Common myeloid progenitor, CD34-positive (primary cell): Measurements from ENCODE around the gene STAT3.
"Not testable (repeated sequence)": the region's sequence is repeated elsewhere in the genome, so short reads cannot be mapped to it uniquely, and the experiment has no call there.

Source experiments
- CTCF ChIA-PET: fragments of 350-600 bp; sonication (Branson Sonifier 250); formaldehyde crosslinking; loops from one replicate; lab custom pipeline; 2021; ENCODE audit warnings: antibody characterized with exemption; lab: Charles Lee
- POLR2A ChIA-PET: fragments of 350-600 bp; sonication (Branson Sonifier 250); formaldehyde crosslinking; loops from one replicate; lab custom pipeline; 2021; ENCODE audit warnings: antibody characterized with exemption; lab: Charles Lee
- DNase-seq, 3 donors: peaks; one replicate each; pipeline versions ENCODE4 v3.0.0 to v3.0.0-alpha.2; 2013
- H3K27ac ChIP-seq, 2 experiments: 1 replicate in 1 of 2; 2 replicates in 1 of 2; pipeline ENCODE4 v1.7.0; 2013; ENCODE audit warnings: inconsistent platforms in 2 of 2, low read length in 2 of 2, mild to moderate bottlenecking in 2 of 2, low read depth in 1 of 2, moderate library complexity in 1 of 2; ENCODE audit not compliant: severe bottlenecking in 2 of 2, insufficient read depth in 1 of 2, poor library complexity in 1 of 2
- H3K27me3 ChIP-seq, 5 experiments: replicated peaks in 2 of 5; 1 replicate in 3 of 5; 2 replicates in 2 of 5; pipeline versions ENCODE4 v1.6.1 to v1.7.0; 2013; ENCODE audit warnings: low read length in 4 of 5, mild to moderate bottlenecking in 2 of 5, moderate library complexity in 2 of 5, inconsistent platforms in 1 of 5; ENCODE audit not compliant: insufficient read depth in 5 of 5, control insufficient read depth in 4 of 5
- H3K36me3 ChIP-seq, 4 experiments: 1 replicate in 2 of 4; 2 replicates in 2 of 4; pipeline versions ENCODE4 v1.6.1 to v1.7.0; 2013; ENCODE audit warnings: low read length in 3 of 4, control low read depth in 1 of 4, mild to moderate bottlenecking in 1 of 4; ENCODE audit not compliant: control insufficient read depth in 4 of 4, insufficient read depth in 4 of 4
- H3K4me1 ChIP-seq, 4 experiments: 1 replicate in 3 of 4; 2 replicates in 1 of 4; pipeline versions ENCODE4 v1.6.1 to v1.7.1; 2013; ENCODE audit warnings: low read length in 3 of 4, mild to moderate bottlenecking in 3 of 4, control low read depth in 1 of 4, inconsistent platforms in 1 of 4, moderate library complexity in 1 of 4; ENCODE audit not compliant: control insufficient read depth in 4 of 4, insufficient read depth in 4 of 4; ENCODE audit errors: control extremely low read depth in 1 of 4
- H3K4me3 ChIP-seq, 7 experiments: 1 replicate in 4 of 7; 2 replicates in 3 of 7; pipeline versions ENCODE4 v1.5.1 to v1.7.0; 2013; ENCODE audit warnings: mild to moderate bottlenecking in 7 of 7, low read length in 6 of 7, moderate library complexity in 6 of 7, inconsistent platforms in 2 of 7, low read depth in 2 of 7, control low read depth in 1 of 7; ENCODE audit not compliant: insufficient read depth in 4 of 7, control insufficient read depth in 1 of 7; ENCODE audit errors: extremely low read depth in 1 of 7
- H3K9me3 ChIP-seq, 5 experiments: 1 replicate in 4 of 5; 2 replicates in 1 of 5; pipeline versions ENCODE4 v1.6.1 to v1.7.1; 2013; ENCODE audit warnings: low read length in 4 of 5, mild to moderate bottlenecking in 2 of 5, inconsistent platforms in 1 of 5, low read depth in 1 of 5, moderate library complexity in 1 of 5; ENCODE audit not compliant: control insufficient read depth in 4 of 5, insufficient read depth in 2 of 5; ENCODE audit errors: control extremely low read depth in 1 of 5
- WGBS: methylation state at CpG from one replicate; pipeline ENCODE4 v1.1.5; 2013; ENCODE audit not compliant: insufficient coverage; 5-methylcytosine and 5-hydroxymethylcytosine counted together

The STAT3 gene

DNA sequence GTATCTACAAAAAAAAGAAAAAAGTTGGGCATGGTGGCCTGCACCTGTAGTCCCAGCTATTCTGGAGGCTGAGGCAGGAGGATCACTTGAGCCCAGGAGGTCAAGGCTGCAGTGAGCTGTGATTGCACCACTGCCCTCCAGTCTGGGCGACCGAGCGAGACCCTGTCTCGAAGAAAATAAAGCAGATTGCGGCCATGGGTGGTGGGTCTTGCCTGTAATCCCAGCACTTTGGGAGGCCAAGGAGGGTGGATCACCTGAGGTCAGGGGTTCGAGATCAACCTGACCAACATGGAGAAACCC is 83.3 kb downstream of the STAT3 start:
- not testable (repeated sequence) for H3K27ac ChIP-seq, H3K9me3 ChIP-seq, DNase-seq, H3K4me1 ChIP-seq, H3K27me3 ChIP-seq, H3K4me3 ChIP-seq
- ChIA-PET POLR2A (interaction anchor here (0.6 kb wide), 1 partner anchor 84 kb away, joined by 3 read pairs; no protein-coding TSS in a partner anchor), CTCF (interaction anchor here (1.1 kb wide), 1 partner anchor 16 kb away, joined by 4 read pairs; the partner anchor contains the start of gene STAT5A)
- H3K36me3 ChIP-seq, result peaks cover 12 to 93% (median 79%) of the 10 kb centered on the region in 4 experiments
- WGBS, result 96% methylated on average over 5 of the region's 6 CpGs

DNA sequence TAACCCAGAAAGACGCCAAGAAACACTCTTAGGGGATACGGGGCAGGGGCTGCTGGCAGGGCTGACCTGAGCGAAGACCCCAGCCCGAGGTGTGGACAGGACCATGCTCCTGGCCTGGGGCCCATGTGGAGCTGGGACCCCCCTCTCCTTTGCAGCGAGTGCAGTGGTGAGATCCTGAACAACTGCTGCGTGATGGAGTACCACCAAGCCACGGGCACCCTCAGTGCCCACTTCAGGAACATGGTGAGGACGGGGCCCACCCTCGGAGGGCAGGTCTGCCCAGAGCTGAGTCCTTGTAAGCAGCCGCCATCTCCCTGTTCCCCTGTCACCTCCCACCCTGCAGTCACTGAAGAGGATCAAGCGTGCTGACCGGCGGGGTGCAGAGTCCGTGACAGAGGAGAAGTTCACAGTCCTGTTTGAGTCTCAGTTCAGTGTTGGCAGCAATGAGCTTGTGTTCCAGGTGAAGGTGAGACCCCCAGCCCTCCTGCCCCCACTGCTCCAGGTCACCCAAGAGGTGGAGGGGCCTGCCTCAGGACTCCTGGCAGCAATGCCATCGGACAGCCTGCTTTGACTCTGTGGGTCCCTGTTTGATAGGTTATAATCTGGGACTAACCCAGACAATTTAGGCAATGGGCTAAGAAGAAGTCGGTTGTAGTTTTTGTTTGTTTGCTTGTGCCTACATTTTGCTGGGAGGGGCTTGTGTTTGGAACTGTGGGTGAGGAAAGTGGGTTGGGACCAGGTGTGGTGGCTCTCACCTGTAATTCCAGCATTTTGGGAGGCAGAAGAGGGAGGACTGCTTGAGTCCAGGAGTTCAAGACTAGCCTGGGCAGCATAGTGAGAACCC is 83.8 kb downstream of the STAT3 start:
- DNase-seq, result no peak
- H3K4me3 ChIP-seq, result no peak overlapping the region
- H3K4me1 ChIP-seq, result peaks cover 0 to 3% (median 0%) of the 10 kb centered on the region in 4 experiments
- 99% methylated on average over 14 of the region's 16 CpGs for WGBS
- POLR2A ChIA-PET, result interaction anchor here (0.6 to 1.2 kb wide), 2 partner anchors 17 to 84 kb away, joined by 3 read pairs; no protein-coding TSS in a partner anchor
- H3K27ac ChIP-seq, result no peak overlapping the region
- CTCF ChIA-PET, result interaction anchor here (1.1 to 1.5 kb wide), 4 partner anchors 9 to 82 kb away, joined by 3 to 9 read pairs (median 4); partner anchors contain the start of gene STAT5A
- no peaks in the 10 kb centered on the region for H3K27me3 ChIP-seq
- no peaks in the 10 kb centered on the region for H3K9me3 ChIP-seq
- H3K36me3 ChIP-seq, result peaks cover 12 to 90% (median 73%) of the 10 kb centered on the region in 4 experiments

DNA sequence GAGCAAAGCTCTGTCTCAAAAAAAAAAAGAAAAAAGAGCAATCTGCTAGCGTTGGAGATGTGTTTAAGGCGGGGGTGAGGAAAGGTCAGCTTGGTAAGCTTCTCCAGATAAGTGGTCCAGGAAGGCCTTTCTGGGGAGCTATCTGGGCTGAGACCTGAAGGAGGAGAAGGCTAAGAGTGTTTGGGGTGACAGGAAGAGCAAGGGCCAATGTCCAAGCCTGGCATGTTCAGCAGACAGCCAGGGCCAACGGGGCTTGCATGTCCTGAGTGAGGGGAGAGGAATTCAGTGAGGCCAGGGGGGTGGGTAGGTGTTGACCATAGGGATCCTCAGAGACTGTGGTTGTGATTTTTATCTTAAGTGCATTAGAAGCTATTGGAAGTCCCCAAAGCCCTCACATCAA is 84.5 kb downstream of the STAT3 start:
- POLR2A ChIA-PET, result interaction anchor here (1.2 kb wide), 1 partner anchor 16 kb away, joined by 3 read pairs; no protein-coding TSS in a partner anchor

DNA sequence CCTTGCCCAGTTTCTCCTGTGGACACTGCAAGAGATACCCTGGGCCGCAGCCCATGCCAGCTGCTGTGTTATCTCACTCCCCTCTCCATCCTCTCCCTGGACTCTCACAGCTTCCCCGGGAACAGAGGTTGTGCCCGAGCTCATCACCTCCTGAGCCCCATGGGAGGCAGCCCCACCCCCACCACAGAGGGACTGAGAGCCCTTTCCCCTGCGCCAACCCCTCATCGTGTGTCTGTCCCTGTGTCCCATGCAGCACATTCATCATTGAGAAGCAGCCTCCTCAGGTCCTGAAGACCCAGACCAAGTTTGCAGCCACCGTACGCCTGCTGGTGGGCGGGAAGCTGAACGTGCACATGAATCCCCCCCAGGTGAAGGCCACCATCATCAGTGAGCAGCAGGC is 87.2 kb downstream of the STAT3 start:
- Histone ChIP-seq H3K36me3 (peaks cover 12 to 83% (median 59%) of the 10 kb centered on the region in 4 experiments), H3K4me3 (no peak overlapping the region), H3K27me3 (no peaks in the 10 kb centered on the region), H3K4me1 (no peaks in the 10 kb centered on the region), H3K27ac (no peak overlapping the region), H3K9me3 (no peaks in the 10 kb centered on the region)
- no peak for DNase-seq
- WGBS, result 98% methylated on average over 8 of the region's 9 CpGs
- ChIA-PET CTCF (interaction anchor here (1.2 to 2.3 kb wide), 4 partner anchors 9 to 78 kb away, joined by 5 to 8 read pairs (median 6); no protein-coding TSS in a partner anchor), POLR2A (interaction anchor here (1.8 kb wide), 1 partner anchor 11 kb away, joined by 8 read pairs; no protein-coding TSS in a partner anchor)

More for the DNA sequence above, 84.5 kb downstream of the STAT3 start:
- CTCF ChIA-PET, result interaction anchor here (1.4 to 1.5 kb wide), 3 partner anchors 10 to 81 kb away, joined by 3 to 9 read pairs (median 3); no protein-coding TSS in a partner anchor
- H3K4me1 ChIP-seq, result no peaks in the 10 kb centered on the region
- no peak overlapping the region for H3K27ac ChIP-seq
- no peaks in the 10 kb centered on the region for H3K9me3 ChIP-seq
- no peak overlapping the region for H3K4me3 ChIP-seq
- no peak for DNase-seq
- 93% methylated on average over 3 of the region's 3 CpGs for WGBS
- H3K27me3 ChIP-seq, result no peaks in the 10 kb centered on the region
- H3K36me3 ChIP-seq, result peaks cover 12 to 90% (median 70%) of the 10 kb centered on the region in 4 experiments

DNA sequence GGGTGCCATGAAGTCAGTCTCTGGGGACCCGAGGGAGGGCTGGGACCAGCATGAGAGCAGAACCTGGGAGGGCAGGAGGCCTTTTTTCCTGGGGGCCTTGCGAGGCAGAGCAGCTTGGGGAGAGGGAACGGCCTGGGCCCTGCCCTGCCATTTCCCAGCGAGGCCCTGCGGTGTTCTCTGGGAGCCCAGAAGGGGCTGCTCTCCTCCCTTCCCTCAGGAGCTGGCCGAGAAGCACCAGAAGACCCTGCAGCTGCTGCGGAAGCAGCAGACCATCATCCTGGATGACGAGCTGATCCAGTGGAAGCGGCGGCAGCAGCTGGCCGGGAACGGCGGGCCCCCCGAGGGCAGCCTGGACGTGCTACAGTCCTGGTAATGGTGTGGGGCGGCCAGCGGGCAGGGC is 88.3 kb downstream of the STAT3 start:
- POLR2A ChIA-PET, result not testable (repeated sequence)

DNA sequence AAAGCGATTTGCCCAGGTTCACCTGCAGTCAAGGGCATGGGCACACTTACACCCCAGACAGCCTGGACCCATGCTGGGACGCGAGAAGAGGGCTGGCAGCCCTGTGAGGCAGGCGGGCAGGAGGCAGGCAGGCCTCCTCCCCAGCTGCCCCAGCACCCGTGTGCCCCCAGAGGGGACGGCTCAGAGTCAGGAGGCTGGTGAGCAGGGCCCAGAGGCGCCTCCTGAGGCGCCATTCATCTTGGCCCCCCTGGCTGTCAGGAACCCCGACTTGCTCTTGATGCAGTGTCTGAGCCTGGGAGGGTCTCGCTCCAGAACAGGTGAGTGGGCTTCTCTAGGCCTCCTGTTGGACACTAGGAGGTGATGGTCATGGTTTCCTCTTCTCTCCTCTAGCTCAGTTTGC is 88.9 kb downstream of the STAT3 start:
- POLR2A ChIA-PET, result not testable (repeated sequence)
- CTCF ChIA-PET, result interaction anchor here (0.7 kb wide), 1 partner anchor 9 kb away, joined by 3 read pairs; no protein-coding TSS in a partner anchor

More for the DNA sequence above, 88.3 kb downstream of the STAT3 start:
- peaks cover 18 to 84% (median 62%) of the 10 kb centered on the region in 4 experiments for H3K36me3 ChIP-seq
- H3K27me3 ChIP-seq, DNase-seq, H3K27ac ChIP-seq, CTCF ChIA-PET, H3K4me3 ChIP-seq, H3K9me3 ChIP-seq, H3K4me1 ChIP-seq: not testable (repeated sequence)
- WGBS, result no CpG with 5 or more reads among the region's 17 CpGs

More for the DNA sequence above, 88.9 kb downstream of the STAT3 start:
- not testable (repeated sequence) for DNase-seq, H3K4me3 ChIP-seq, H3K9me3 ChIP-seq, H3K4me1 ChIP-seq, H3K27ac ChIP-seq, H3K27me3 ChIP-seq
- peaks cover 19 to 84% (median 61%) of the 10 kb centered on the region in 4 experiments for H3K36me3 ChIP-seq
- WGBS, result 98% methylated on average over 9 of the region's 10 CpGs
